H9 (cell line): Measurements from ENCODE around the gene TUBA3E. TPM values are rescaled to one million over a fixed set of nuclear protein-coding genes. Genes with fewer than 3 reads are reported as not detected.
A peak's percentile ranks its signal among the peaks of the same experiment; 100 is the strongest.
"Not testable (repeated sequence)": the region's sequence is repeated elsewhere in the genome, so short reads cannot be mapped to it uniquely, and the experiment has no call there.

Source experiments
- DNase-seq: peaks from one replicate; pipeline ENCODE4 v3.0.0-alpha.2; 2017
- H2AFZ ChIP-seq: one replicate; pipeline ENCODE4 v1.6.1; 2013; ENCODE audit warnings: mild to moderate bottlenecking, low read length, control low read depth, moderate library complexity
- H2AK5ac ChIP-seq: 2 replicates; pipeline ENCODE4 v1.6.1; 2013; ENCODE audit warnings: low read length, control low read depth, mixed read lengths; ENCODE audit not compliant: insufficient read length
- H2BK120ac ChIP-seq: one replicate; pipeline ENCODE4 v1.6.1; 2013; ENCODE audit warnings: low read depth, mild to moderate bottlenecking, low read length, control low read depth, inconsistent platforms; ENCODE audit not compliant: poor library complexity, severe bottlenecking
- H2BK12ac ChIP-seq: 2 replicates; pipeline ENCODE4 v1.6.1; 2013; ENCODE audit warnings: low read length, control low read depth, mixed read lengths, low read depth; ENCODE audit not compliant: insufficient read length
- H2BK15ac ChIP-seq: 2 replicates; pipeline ENCODE4 v1.6.1; 2013; ENCODE audit warnings: low read depth, low read length, control low read depth
- H2BK20ac ChIP-seq: one replicate; pipeline ENCODE4 v1.6.1; 2013; ENCODE audit warnings: low read depth, mild to moderate bottlenecking, low read length, control low read depth, inconsistent platforms; ENCODE audit not compliant: poor library complexity, severe bottlenecking
- H2BK5ac ChIP-seq: 2 replicates; pipeline ENCODE4 v1.6.1; 2013; ENCODE audit warnings: low read length, control low read depth, mixed read lengths; ENCODE audit not compliant: insufficient read length
- H3K14ac ChIP-seq: 2 replicates; pipeline ENCODE4 v1.6.1; 2013; ENCODE audit warnings: low read length, control low read depth; ENCODE audit not compliant: insufficient read depth
- H3K18ac ChIP-seq: 2 replicates; pipeline ENCODE4 v1.6.1; 2013; ENCODE audit warnings: low read depth, mild to moderate bottlenecking, mixed read lengths, low read length, control low read depth; ENCODE audit not compliant: insufficient read length
- H3K23ac ChIP-seq: 2 replicates; pipeline ENCODE4 v1.6.1; 2013; ENCODE audit warnings: low read length, control low read depth, mixed read lengths, low read depth; ENCODE audit not compliant: insufficient read length
- H3K23me2 ChIP-seq: 2 replicates; pipeline ENCODE4 v1.6.1; 2013; ENCODE audit warnings: low read depth, mild to moderate bottlenecking, mixed read lengths, low read length, control low read depth; ENCODE audit not compliant: insufficient read length, poor library complexity, severe bottlenecking
- H3K27ac ChIP-seq: 2 replicates; pipeline ENCODE4 v1.5.1; 2013; ENCODE audit warnings: low read length, control low read depth, mixed read lengths, low read depth; ENCODE audit not compliant: insufficient read length
- H3K27me3 ChIP-seq: 2 replicates; pipeline ENCODE4 v1.6.1; 2013; ENCODE audit warnings: low read length, control low read depth, inconsistent platforms; ENCODE audit not compliant: insufficient read depth
- H3K4ac ChIP-seq: 2 replicates; pipeline ENCODE4 v1.6.1; 2013; ENCODE audit warnings: low read depth, mild to moderate bottlenecking, control low read depth, inconsistent platforms, low read length, moderate library complexity
- H3K4me1 ChIP-seq: 2 replicates; pipeline ENCODE4 v1.6.1; 2013; ENCODE audit warnings: low read length, control low read depth, inconsistent platforms; ENCODE audit not compliant: insufficient read depth
- H3K4me2 ChIP-seq: 2 replicates; pipeline ENCODE4 v1.6.1; 2013; ENCODE audit warnings: low read length, control low read depth, mixed read lengths; ENCODE audit not compliant: insufficient read length, insufficient read depth
- H3K56ac ChIP-seq: 2 replicates; pipeline ENCODE4 v1.6.1; 2013; ENCODE audit warnings: low read depth, mild to moderate bottlenecking, mixed read lengths, low read length, control low read depth; ENCODE audit not compliant: insufficient read length
- H3K79me1 ChIP-seq: 2 replicates; pipeline ENCODE4 v1.6.1; 2013; ENCODE audit warnings: low read depth, mild to moderate bottlenecking, moderate library complexity, low read length, control low read depth, inconsistent platforms; ENCODE audit not compliant: insufficient read depth, poor library complexity, severe bottlenecking
- H3K79me2 ChIP-seq: 2 replicates; pipeline ENCODE4 v1.6.1; 2013; ENCODE audit warnings: low read length, control low read depth, inconsistent platforms; ENCODE audit not compliant: insufficient read depth
- H3K9ac ChIP-seq: 2 replicates; pipeline ENCODE4 v1.6.1; 2013; ENCODE audit warnings: low read length, control low read depth, mixed read lengths; ENCODE audit not compliant: insufficient read length; ENCODE audit errors: extremely low read depth
- H3K9me3 ChIP-seq: one replicate; pipeline ENCODE4 v1.6.1; 2013; ENCODE audit warnings: low read depth, low read length, inconsistent platforms; ENCODE audit not compliant: control insufficient read depth
- H3T11ph ChIP-seq: one replicate; pipeline ENCODE4 v1.6.1; 2013; ENCODE audit warnings: mild to moderate bottlenecking, low read length, control low read depth, inconsistent platforms
- H4K20me1 ChIP-seq: one replicate; pipeline ENCODE4 v1.6.1; 2013; ENCODE audit not compliant: control insufficient read depth, insufficient read length, insufficient read depth
- H4K5ac ChIP-seq: 2 replicates; pipeline ENCODE4 v1.6.1; 2013; ENCODE audit warnings: low read depth, mild to moderate bottlenecking, mixed read lengths, low read length, control low read depth; ENCODE audit not compliant: insufficient read length
- H4K8ac ChIP-seq: replicated peaks from 2 replicates; pipeline ENCODE4 v1.6.1; 2013; ENCODE audit warnings: low read length, control low read depth, mixed read lengths, low read depth; ENCODE audit not compliant: insufficient read length
- H4K91ac ChIP-seq: 2 replicates; pipeline ENCODE4 v1.6.1; 2013; ENCODE audit warnings: low read depth, mild to moderate bottlenecking, moderate library complexity, mixed read lengths, low read length, control low read depth; ENCODE audit not compliant: insufficient read length
- H3K27ac Mint-ChIP-seq, 3 experiments: 2 replicates in 2 of 3; 3 replicates in 1 of 3; pipeline ENCODE4 v1.8.0; 2020 to 2021; ENCODE audit warnings: mixed read lengths in 3 of 3, mild to moderate bottlenecking in 1 of 3, moderate library complexity in 1 of 3
- H3K27me3 Mint-ChIP-seq: 2 replicates; pipeline ENCODE4 v1.8.0; 2021; ENCODE audit warnings: low read depth, mild to moderate bottlenecking, moderate library complexity, mixed read lengths
- H3K36me3 Mint-ChIP-seq, 3 experiments: 2 replicates in 2 of 3; 3 replicates in 1 of 3; pipeline ENCODE4 v1.8.0; 2020 to 2021; ENCODE audit warnings: low read depth in 3 of 3, mixed read lengths in 3 of 3; ENCODE audit not compliant: insufficient read depth in 1 of 3
- H3K4me1 Mint-ChIP-seq, 2 experiments: 2 replicates each; pipeline ENCODE4 v1.8.0; 2020; ENCODE audit warnings: mixed read lengths in 2 of 2
- H3K4me3 Mint-ChIP-seq, 2 experiments: 2 replicates in 1 of 2; 3 replicates in 1 of 2; pipeline ENCODE4 v1.8.0; 2020 to 2021; ENCODE audit warnings: mild to moderate bottlenecking in 2 of 2, mixed read lengths in 2 of 2, moderate library complexity in 1 of 2
- H3K9me3 Mint-ChIP-seq, 2 experiments: 2 replicates in 1 of 2; 3 replicates in 1 of 2; pipeline ENCODE4 v1.8.0; 2020; ENCODE audit warnings: mild to moderate bottlenecking in 2 of 2, mixed read lengths in 2 of 2, moderate library complexity in 1 of 2
- WGBS: extraction: QIAGEN DNeasy Blood & Tissue Kit; methylation state at CpG from one replicate; pipeline ENCODE4 v1.1.7; 2013; ENCODE audit warnings: missing lambda C conversion rate, low lambda C conversion rate, mixed read lengths; ENCODE audit not compliant: insufficient read length; ENCODE audit errors: extremely low coverage; 5-methylcytosine and 5-hydroxymethylcytosine counted together
- total RNA-seq: library from RNA; stranded (reverse); gene quantifications from 2 replicates; pipeline ENCODE4 v1.2.1, GENCODE V29; 2021

The TUBA3E gene
- total RNA-seq, 1 experiment from 2014 or later: 0.26 TPM

DNA sequence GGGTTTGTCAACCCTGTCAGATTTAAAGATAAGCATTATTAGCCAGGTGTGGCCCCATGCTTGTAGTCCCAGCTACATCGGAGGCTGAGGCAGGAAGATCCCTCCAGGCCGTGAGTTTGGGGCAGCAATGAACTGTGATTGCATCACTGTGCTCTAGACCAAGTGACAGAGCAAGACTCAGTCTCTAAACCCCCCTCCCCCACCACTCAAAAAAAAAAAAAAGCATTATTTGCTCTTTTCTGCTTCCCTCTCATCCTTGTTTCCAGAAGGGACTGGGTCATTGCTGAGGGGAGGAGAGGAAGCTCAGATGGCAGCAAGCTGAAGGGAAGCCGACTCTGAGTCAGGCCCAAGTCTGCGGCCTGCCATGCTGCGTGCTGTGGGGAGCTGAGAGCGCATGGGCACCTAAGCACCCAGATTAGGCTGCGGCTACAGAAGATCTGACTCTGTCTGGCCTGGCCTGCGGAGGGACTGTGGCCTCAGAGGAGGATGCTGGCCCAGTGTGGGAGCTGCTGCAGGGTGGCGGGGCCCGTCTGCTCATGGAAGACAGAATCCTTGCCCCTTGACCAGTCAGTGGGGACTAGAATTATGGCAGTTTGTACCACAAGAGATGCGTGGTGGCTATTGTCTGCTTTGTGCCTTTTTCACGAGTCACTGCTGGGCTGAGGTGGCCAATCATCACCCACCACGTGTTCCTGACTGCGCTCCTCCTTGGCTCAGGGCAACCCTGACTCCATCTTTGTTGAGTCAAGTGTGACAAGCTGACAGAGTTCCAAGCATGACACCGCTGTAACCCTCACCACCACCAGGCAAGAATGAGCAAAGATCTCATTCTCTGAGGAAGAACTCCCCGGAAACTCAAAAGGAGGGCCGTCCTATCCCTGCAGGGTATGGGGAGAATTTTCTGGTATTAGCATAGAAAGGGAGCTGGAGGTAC, 10.1 kb downstream of the TUBA3E start:
- H4K5ac ChIP-seq, H2BK12ac ChIP-seq, H2BK120ac ChIP-seq, H2AFZ ChIP-seq, H4K8ac ChIP-seq, H4K20me1 ChIP-seq, H4K91ac ChIP-seq, H3K4me1 Mint-ChIP-seq, H3K18ac ChIP-seq, DNase-seq, H2AK5ac ChIP-seq, H3K23ac ChIP-seq, H2BK20ac ChIP-seq, H3K9me3 ChIP-seq, H3T11ph ChIP-seq, H3K4ac ChIP-seq, H3K9ac ChIP-seq, H3K27me3 Mint-ChIP-seq, H3K23me2 ChIP-seq, H2BK5ac ChIP-seq, H3K79me1 ChIP-seq, H3K79me2 ChIP-seq, H3K14ac ChIP-seq, H3K4me2 ChIP-seq, H3K9me3 Mint-ChIP-seq, H3K4me3 Mint-ChIP-seq, H3K27me3 ChIP-seq, H3K27ac ChIP-seq, H3K56ac ChIP-seq, H3K4me1 ChIP-seq, H2BK15ac ChIP-seq: not testable (repeated sequence)
- peaks cover 2 to 21% (median 19%) of the 10 kb centered on the region in 3 experiments; a peak in 5 of 7 replicates for H3K36me3 Mint-ChIP-seq
- no CpG with 5 or more reads among the region's 17 CpGs for WGBS
- H3K27ac Mint-ChIP-seq: peak overlapping the region; percentile 40 to 75 (median 51); a peak in 3 of 7 replicates
